ENCODE results near the gene PRUNE1. TPM values are rescaled to one million over a fixed set of nuclear protein-coding genes. Genes with fewer than 3 reads are reported as not detected.

The PRUNE1 gene
- total RNA-seq, 1 experiment from 2014 or later: 19.3 TPM

DNA sequence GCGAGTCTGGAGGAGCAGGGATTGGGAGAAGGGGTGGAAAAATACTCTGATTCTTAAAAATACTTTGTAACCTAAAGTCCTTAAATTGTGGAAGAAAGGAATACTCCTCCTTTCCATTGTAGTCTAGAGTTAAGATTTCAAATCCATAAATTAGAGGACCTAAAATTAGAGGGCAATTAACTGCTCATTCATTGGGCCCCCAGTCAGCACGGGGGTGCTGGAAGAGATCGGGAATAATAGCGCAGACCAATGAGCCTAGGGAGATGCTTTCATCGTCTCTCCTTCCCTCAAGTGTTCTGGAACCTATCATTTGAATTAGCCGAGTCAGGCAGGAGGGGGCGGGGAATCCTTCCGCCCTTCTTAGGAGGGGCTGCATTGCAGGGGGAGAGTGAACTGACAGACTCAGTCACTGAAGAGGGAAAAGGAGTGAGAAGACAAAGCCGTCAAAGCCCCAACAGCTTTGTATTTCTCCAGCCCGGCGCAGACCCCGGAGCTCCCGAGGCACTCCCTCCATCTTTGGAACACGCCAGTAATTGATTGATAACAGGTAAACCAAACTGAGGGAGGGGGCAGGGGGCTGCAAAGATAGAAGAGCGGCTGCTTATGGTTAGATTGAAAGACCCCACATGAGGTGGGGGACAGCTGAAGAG is 51.9 kb downstream of the PRUNE1 start, which contains the start of gene MLLT11:
Gene MLLT11, plus strand, starts transcription at position 391 of the 650 bp plus-strand sequence. CDS start 6,828 bp downstream, outside the sequence.
- intact Hi-C loops (cut with micrococcal nuclease; ENCODE audit: unreplicated experiment): loop anchor here (1.0 kb wide), 1 partner anchor 10 kb away; the partner anchor contains the start of gene GABPB2
- Histone ChIP-seq H3K27ac (ENCODE audit: low read depth, low read length, poor library complexity, severe bottlenecking) (peak within 1 kb of the TSS; percentile 95), H3K4me1 (ENCODE audit: insufficient read depth, low read length, poor library complexity, severe bottlenecking) (peaks cover 24% of the 10 kb centered on the region), H3K36me3 (ENCODE audit: insufficient read depth, low read length, poor library complexity, severe bottlenecking) (peaks cover 24% of the 10 kb centered on the region), H3K27me3 (replicated peaks; ENCODE audit: insufficient read depth, low read depth, low read length, poor library complexity) (no peaks in the 10 kb centered on the region), H3K9me3 (ENCODE audit: low read depth, low read length, poor library complexity, severe bottlenecking) (no peaks in the 10 kb centered on the region), H3K4me3 (ENCODE audit: low read depth, low read length, poor library complexity, severe bottlenecking) (peak within 1 kb of the TSS; percentile 99)
- POLR2A ChIA-PET (ENCODE audit: low non-redundant PET): no interaction called here
- TF ChIP-seq, protein P1, sequence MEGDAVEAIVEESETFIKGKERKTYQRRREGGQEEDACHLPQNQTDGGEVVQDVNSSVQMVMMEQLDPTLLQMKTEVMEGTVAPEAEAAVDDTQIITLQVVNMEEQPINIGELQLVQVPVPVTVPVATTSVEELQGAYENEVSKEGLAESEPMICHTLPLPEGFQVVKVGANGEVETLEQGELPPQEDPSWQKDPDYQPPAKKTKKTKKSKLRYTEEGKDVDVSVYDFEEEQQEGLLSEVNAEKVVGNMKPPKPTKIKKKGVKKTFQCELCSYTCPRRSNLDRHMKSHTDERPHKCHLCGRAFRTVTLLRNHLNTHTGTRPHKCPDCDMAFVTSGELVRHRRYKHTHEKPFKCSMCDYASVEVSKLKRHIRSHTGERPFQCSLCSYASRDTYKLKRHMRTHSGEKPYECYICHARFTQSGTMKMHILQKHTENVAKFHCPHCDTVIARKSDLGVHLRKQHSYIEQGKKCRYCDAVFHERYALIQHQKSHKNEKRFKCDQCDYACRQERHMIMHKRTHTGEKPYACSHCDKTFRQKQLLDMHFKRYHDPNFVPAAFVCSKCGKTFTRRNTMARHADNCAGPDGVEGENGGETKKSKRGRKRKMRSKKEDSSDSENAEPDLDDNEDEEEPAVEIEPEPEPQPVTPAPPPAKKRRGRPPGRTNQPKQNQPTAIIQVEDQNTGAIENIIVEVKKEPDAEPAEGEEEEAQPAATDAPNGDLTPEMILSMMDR (conservative IDR thresholded peaks at IDR 0.05; ENCODE audit: low read depth, low read length): no peak; the same call in 1 of the 2 replicates
- TF ChIP-seq EZH2 (IDR thresholded peaks at IDR 0.05; ENCODE audit: borderline replicate concordance, low read depth, low read length, poor library complexity, severe bottlenecking): no peak
- no TSS peak for BruUV-seq (replicated peaks)
- CTCF ChIA-PET: interaction anchor here (1.0 kb wide), 1 partner anchor 12 kb away, joined by 4 read pairs; no protein-coding TSS in a partner anchor
- DNase-seq (ENCODE audit: low spot score): peak; percentile 96

DNA sequence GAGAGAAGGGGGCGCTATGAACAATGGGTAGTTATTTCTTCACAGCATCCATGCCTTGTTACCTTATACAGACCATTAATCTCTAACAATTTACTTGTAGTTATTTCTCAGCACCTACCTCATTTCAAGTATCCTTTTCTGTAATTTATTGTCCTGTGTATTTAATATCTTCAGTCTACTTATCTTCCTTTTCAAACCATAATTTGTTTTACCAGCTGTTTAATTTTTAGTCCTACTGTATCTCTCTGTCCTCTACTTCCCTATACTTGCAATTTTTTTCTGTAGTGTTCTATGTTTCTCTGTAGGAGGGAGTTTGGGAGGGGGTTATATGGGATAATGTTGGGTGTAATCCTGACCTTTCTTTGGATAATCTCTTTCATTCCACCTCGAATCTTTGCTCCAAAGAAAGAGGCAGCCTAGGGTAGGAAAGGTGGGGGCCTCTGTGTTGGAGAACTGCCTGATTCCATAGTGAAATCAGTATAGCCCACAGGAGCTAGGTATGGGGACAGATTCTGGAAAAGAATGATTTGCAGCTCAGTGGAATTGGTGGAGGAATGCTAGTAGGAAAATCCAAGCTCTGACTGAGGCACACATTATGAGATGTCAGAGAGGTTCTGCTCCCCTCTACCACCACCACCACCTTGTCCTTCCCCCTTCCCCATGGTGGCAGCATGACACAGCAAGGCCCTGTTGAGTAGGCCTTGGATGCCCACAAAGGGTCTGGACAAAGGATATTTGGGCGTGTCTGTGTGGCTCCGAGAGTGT is 52.6 kb downstream of the PRUNE1 start:
- Histone ChIP-seq H3K27me3 (replicated peaks; ENCODE audit: insufficient read depth, low read depth, low read length, poor library complexity) (no peaks in the 10 kb centered on the region), H3K4me1 (ENCODE audit: insufficient read depth, low read length, poor library complexity, severe bottlenecking) (peaks cover 24% of the 10 kb centered on the region), H3K36me3 (ENCODE audit: insufficient read depth, low read length, poor library complexity, severe bottlenecking) (peaks cover 19% of the 10 kb centered on the region), H3K4me3 (ENCODE audit: low read depth, low read length, poor library complexity, severe bottlenecking) (peak overlapping the region; percentile 99), H3K9me3 (ENCODE audit: low read depth, low read length, poor library complexity, severe bottlenecking) (no peaks in the 10 kb centered on the region), H3K27ac (ENCODE audit: low read depth, low read length, poor library complexity, severe bottlenecking) (peak overlapping the region; percentile 95)
- TF ChIP-seq, protein P1 (conservative IDR thresholded peaks at IDR 0.05; ENCODE audit: low read depth, low read length): no peak
- TF ChIP-seq EZH2 (IDR thresholded peaks at IDR 0.05; ENCODE audit: borderline replicate concordance, low read depth, low read length, poor library complexity, severe bottlenecking): no peak
- BruUV-seq (replicated peaks): TSS peak; percentile 64
- peak; percentile 67 for DNase-seq (ENCODE audit: low spot score)
- ChIA-PET CTCF (interaction anchor here (1.0 to 1.5 kb wide), 2 partner anchors 13 to 39 kb away, joined by 4 to 5 read pairs; no protein-coding TSS in a partner anchor), POLR2A (ENCODE audit: low non-redundant PET) (no interaction called here)
- intact Hi-C loops (cut with micrococcal nuclease; ENCODE audit: unreplicated experiment): loop anchor here (1.0 kb wide), 1 partner anchor 9 kb away; the partner anchor contains the start of gene GABPB2

DNA sequence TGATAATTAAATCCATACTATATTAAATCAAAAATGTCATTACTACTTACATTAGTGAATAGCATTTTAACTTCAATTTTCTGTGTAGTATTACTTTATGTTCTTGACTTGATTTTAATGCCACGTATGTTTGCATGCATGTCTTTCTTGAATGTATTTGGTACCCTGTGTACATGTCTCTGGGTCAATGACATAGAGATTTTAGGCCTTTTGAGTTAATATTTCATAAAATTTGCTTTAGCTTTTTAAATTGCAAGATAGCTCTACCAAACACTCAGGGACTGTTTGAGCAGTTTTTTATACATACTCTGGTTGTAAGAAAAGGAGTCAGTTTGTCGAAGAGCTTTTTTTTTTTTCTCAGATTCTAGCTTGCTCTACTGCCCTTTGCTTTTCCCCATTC is 53.5 kb downstream of the PRUNE1 start:
- POLR2A ChIA-PET (ENCODE audit: low non-redundant PET): no interaction called here
- BruUV-seq (replicated peaks): no TSS peak
- Histone ChIP-seq H3K27me3 (replicated peaks; ENCODE audit: insufficient read depth, low read depth, low read length, poor library complexity) (no peaks in the 10 kb centered on the region), H3K4me1 (ENCODE audit: insufficient read depth, low read length, poor library complexity, severe bottlenecking) (peaks cover 24% of the 10 kb centered on the region), H3K9me3 (ENCODE audit: low read depth, low read length, poor library complexity, severe bottlenecking) (no peaks in the 10 kb centered on the region), H3K36me3 (ENCODE audit: insufficient read depth, low read length, poor library complexity, severe bottlenecking) (peaks cover 17% of the 10 kb centered on the region), H3K27ac (ENCODE audit: low read depth, low read length, poor library complexity, severe bottlenecking) (peak overlapping the region; percentile 95), H3K4me3 (ENCODE audit: low read depth, low read length, poor library complexity, severe bottlenecking) (peak overlapping the region; percentile 99)
- DNase-seq (ENCODE audit: low spot score): no peak
- intact Hi-C loops (cut with micrococcal nuclease; ENCODE audit: unreplicated experiment): no loop called here
- CTCF ChIA-PET: interaction anchor here (1.5 kb wide), 1 partner anchor 38 kb away, joined by 5 read pairs; no protein-coding TSS in a partner anchor
- TF ChIP-seq, protein P1 (conservative IDR thresholded peaks at IDR 0.05; ENCODE audit: low read depth, low read length): no peak
- TF ChIP-seq EZH2 (IDR thresholded peaks at IDR 0.05; ENCODE audit: borderline replicate concordance, low read depth, low read length, poor library complexity, severe bottlenecking): no peak
